ENCODE results near the gene PCGF5.
A peak's percentile ranks its signal among the peaks of the same experiment; 100 is the strongest.
"Not testable (repeated sequence)": the region's sequence is repeated elsewhere in the genome, so short reads cannot be mapped to it uniquely, and the experiment has no call there.

PCGF5 gene

GRCh38 chr10:91287912-91288311 is 67.4 kb downstream of the PCGF5 start:
- no peak for DNase-seq

DNA sequence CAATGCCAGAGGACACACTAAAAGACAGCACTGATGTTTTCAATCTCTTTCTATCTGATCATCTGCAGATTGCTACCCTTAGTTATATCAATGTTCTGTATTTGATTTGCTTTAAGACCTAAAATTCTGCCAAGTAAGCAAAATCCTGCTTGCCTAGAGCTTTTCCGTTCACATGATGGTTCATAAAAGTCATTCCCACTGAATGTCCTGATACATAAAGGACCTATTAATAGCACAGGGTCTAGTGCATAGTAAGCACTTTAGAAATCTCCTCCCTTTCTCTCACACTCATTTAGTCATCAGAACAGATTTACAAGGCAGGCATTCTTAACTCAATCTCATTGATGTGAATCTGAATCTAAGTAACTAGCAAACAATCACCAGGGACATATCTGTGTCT is 68.8 kb downstream of the PCGF5 start:
- DNase-seq: no peak

GRCh38 chr10:91290607-91291006 is 70.1 kb downstream of the PCGF5 start:
- no peak for DNase-seq

DNA sequence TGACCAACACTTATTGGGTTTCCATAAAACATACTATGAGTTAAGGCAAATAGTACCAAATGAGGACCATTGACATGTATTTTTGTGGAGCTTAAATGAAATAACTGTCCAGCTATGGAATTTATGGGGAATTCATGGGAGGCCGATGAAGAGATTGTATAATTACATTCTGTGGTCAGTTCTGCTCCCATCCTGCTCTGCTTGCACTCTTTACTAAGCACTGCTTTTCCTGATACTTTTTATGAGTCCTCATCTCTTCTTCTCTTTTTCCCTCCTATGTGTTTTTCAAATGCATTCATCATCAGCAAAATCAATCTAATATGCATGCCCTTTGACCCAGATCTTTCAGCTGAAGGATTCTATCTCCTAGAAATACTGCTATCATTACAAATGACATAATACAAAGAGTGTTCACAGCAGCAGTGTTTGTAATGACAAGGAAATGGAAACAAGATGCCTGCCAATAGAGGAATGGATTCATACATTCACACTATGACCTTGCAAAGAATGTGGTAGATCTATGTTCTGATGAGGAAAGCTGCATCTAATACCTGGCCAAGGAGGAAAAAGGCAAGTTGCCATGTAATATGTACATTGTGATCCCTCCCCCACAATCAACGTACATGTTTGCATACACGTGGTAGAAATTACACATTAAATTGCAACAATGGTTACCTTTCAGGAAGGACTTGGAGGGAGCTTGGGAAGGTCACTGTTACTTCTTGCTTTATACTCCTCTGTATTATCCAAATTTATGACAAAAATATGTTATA is 73.9 kb downstream of the PCGF5 start:
- DNase-seq: no peak

GRCh38 chr10:91295346-91295745 is 74.9 kb downstream of the PCGF5 start:
- no peak for DNase-seq

DNA sequence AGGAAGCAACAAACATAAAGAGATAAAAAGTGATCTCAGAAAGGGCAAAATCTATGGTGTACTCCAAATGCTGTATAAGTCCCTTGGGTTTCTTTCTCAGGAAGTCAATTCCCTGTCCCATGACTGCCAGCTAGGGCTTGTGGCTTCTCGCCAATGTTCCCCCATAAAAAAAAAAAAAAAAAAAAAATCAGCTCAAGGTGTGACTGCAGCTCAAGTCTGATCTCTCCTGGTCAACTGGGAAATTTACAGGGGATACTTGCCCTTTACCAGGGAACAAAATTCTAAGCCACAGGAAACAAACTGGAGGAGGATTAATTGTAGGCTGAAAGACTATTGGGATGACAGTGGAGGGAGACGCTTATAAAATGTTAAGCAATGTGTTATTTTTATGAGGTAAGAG is 76.0 kb downstream of the PCGF5 start:
- no peak for DNase-seq

DNA sequence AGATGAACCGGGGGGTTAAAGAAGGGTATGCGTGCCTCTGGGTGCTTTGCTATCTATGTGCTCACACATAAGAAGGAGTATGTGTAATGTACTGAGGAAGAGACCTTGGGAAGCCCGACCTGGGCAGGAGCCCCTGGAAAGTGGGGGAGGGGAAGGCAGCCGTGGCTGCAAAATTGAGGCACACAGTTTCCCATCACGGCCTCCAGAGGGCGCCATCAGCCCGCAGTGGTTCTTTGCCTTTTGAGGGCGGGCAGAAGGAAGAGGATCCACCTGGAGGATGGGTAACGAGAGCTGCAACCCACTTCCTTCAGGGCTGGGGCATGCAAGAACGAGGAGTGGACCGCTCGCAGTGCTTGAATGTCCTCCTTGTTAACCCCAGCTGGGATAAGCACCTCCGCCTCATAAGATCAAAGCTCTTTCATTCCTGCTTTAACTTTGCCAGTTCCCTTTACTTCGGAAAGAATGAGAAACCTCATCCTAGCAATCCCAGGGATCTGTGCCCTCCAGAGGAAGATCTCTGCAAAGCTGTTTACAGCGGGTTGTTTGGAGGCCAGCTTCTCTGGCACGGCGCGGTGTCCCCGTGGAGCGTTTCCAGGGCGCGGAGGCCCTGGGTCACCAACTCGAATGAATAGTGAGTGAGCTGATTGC is 77.9 kb downstream of the PCGF5 start:
- DNase-seq: peak; percentile 69

GRCh38 chr10:91299999-91300575 is 79.6 kb downstream of the PCGF5 start:
- no peak for DNase-seq

DNA sequence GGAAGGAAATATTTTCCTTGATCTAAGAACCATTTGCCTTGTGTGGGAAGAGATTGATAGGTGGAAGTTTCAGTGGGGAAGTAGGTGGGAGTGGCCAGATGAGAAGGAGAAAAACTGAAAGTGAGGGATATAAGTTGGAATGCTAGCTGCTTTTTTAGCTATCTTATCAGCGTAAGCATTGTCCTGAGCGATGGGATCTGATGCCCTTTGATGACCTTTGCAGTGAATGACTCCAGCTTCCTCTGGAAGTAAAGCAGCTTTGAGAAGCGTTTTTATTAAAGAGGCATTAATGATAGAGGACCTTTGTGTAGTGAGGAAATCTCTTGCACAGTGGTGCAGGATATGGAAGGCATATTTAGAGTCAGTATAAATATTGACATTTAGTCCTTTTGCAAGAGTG is 82.5 kb downstream of the PCGF5 start:
- DNase-seq: not testable (repeated sequence)

GRCh38 chr10:91305979-91306378 is 85.5 kb downstream of the PCGF5 start:
- DNase-seq: not testable (repeated sequence)

DNA sequence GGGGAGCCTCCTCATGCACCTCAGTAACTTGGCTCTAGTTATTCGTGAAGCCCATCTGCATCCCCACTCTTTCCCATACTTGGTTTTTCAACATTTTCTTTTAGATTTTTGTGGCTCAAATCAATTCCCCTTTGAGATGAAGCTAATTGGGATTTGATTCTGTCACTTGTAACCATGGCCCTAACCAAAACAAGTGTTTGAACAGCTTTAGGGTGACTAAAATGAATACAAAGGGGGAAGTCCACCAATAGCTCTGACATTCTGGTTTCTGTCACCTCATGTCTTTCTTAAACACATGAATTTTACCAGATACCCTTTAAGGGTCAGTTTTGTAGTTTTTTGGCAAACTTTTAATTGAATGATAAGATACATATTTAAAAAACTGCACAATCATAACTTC is 87.0 kb downstream of the PCGF5 start:
- DNase-seq: no peak

- DNase-seq: no peak
These were observed 89.2 kb downstream of the PCGF5 start for GRCh38 chr10:91309711-91310110.

DNA sequence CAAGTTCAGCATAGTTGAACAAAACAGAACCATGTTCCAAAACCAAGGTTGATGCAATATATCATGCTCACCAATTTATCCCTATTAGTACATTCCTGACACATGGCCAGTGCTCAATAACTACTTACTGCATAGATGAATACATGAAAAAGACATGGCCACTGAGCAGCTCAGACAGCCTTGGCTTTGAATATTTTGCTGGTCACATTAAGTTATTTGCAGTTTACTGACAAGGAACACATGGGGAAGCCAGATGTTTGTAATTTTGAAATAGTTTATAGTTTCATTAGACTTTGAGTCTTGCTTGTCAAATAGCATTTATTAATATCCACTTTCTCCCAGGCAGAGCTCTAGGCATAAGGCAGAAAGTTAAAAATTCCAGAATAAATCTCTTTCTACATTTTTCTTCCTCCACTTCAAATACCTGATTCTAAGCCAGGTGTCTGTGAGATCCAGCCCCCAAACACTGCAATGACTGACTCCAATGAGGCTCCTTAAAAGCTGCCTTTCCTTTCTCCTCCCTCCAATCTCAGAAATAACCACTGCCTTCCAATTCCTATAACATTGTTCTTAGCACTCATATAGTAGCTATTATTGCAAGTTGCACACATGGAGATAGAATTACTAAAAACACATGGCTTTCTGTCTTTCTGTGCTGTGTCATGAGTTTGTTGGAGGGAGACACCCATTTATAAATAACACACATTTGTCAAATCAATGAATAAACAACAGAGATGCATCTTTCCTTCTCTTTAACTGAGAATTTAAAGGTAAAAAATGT is 91.3 kb downstream of the PCGF5 start:
- DNase-seq: no peak

DNA sequence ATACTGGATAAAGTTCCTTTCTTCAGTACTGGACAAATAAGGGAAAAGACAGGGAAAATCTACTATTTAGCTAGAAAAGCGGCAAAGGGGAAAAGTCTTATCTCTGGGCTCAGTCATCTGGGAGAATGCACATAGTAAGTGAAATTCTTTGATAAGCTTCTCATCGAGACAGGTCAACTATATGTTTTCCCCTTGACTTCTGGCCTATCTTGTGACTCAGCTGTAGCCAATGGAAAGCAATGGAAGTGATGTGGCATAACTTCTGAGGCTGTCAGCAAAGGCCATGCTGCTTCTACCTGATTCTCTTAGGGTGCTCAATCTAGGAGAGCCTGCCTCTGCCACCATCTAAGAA is 91.9 kb downstream of the PCGF5 start:
- DNase-seq: no peak

DNA sequence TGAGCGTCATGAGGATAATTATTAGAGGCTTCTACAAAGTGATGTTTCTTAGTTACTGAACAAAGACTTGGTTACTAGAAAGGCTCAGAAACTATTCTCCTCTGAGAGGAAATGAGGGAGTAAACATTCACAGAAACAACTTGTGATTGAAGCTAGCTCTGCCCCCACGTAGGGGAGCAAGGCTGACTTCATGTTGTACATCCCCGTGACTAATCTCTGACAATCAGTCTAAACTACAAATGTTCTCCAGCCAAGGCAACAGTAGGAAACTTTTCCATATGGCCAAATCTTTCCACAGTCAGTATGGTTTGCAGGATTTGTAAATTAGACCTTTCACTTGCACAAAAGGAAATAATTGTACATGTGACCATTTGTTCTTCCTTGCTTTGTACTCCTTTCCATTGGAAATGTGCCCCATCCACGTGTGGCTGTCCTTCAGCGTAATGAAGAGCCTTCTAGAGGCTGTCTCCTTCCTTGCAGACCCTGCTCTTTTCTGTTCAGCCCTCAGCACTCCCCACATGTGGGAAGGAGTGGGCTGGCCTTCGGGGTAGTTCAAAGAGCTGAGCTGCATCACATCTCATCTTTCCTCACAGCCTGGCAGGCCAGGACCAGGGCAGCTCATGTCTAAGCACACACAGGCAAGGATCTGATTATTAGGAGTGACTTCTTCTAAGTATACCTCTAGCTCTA is 93.5 kb downstream of the PCGF5 start:
- no peak for DNase-seq

DNA sequence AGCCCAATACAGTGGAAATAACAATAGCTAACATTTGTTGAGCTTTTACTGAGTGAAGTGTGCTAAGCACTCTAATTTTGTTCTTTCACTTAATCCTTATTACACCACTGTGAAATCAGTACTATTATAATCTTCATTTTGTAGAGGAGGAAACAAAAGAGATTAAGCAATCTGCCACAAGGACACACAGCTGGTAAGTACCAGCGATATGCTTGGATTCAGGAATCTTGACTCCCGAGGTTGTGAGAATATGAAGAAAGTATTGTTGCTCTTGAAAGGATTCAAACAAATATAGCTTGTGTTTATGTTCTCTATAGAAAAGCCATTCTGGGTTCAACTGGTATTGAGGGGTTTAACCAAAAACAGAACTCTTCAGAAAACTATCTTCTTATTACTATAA is 96.0 kb downstream of the PCGF5 start:
- DNase-seq: no peak

DNA sequence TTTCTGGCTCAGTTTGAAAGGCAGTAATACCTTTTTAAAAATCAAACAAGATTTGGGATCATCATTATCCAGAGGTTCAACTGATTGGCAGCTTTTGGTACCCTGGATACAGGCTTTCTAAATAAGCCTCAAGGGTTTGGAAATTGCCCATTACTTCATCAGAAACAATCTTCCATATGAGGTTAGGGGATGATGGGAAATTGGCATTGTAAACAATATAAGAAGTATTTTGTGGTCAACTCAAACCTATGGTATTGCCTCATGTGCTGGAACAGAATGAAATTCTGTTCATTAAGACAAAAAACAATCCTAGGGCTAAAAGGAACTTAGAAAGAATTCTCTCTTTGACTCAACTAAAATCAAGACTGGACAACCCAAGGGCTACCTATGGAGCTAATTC is 97.1 kb downstream of the PCGF5 start:
- no peak for DNase-seq

GRCh38 chr10:91319336-91319735 is 98.9 kb downstream of the PCGF5 start:
- no peak for DNase-seq

GRCh38 chr10:91323293-91323905 is 102.9 kb downstream of the PCGF5 start:
- DNase-seq: not testable (repeated sequence)

- DNase-seq: no peak
These were observed 108.0 kb downstream of the PCGF5 start for GRCh38 chr10:91328320-91328984.
